ENCODE data around the gene OR2Z1.
"Not testable (repeated sequence)": the region's sequence is repeated elsewhere in the genome, so short reads cannot be mapped to it uniquely, and the experiment has no call there.

The OR2Z1 gene

DNA sequence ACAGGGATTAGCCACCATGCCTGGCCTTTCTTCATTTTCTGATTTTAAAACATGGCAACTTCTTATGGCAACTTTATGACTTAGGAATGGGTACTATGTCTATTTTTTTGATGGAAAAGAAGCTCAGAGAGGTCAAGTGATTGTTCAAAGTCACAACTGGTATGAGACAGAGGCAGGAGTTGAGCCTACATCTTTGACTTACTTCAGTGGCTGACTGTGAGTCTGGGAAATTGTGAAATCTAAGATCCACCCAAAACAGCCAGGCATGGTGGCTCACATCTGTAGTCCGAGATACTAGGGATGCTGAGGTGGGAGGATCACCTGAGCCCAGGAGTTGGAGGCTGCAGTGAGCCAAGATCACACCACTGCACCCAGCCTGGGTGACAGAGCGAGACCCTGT is 20.5 kb upstream of the OR2Z1 start:
- DNase-seq (ENCODE audit: low read depth in 2 of 3, low spot score in 2 of 3), result no peak

DNA sequence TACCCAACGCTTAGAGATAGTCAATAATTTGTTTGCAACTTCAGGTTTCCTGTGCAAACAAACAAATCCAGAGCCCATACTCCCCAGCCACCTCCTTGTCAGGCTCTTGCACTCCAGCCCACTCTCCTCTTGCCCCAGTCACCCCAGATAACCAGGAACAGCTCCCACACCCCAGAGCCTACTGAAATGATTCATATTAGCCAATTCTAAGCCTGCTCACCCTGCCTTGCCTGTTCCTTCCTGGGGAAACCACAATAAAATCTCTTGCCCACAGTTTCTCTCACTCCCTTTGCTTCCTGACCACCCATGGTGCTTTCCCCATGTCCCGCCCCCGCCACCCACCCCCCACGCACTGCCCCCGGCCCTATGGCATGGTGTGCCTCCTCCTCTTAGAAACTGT is 19.1 kb upstream of the OR2Z1 start:
- DNase-seq (ENCODE audit: low read depth in 2 of 3, low spot score in 2 of 3), result peak in 1 of 3 experiments; percentile 14

DNA sequence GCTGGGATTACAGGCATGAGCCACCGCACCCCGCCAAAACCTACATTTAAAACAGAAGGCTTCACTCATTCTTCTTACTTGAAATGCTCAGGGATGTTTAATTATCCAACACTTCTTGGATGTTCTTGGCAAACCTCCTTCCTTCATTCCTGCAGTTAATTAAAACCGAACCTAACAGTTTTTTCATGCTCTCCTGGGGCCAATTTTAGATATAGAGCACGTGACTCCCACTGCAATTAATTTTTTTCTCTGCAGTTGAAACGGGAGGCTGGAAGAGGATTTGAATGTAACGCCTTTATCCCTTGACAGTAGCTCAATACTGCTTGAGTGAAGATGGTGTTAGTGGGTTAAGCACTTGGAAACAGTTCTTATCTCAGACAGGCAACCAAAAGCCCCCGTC is 18.2 kb upstream of the OR2Z1 start:
- no peak for DNase-seq (ENCODE audit: low read depth in 2 of 3, low spot score in 2 of 3)

DNA sequence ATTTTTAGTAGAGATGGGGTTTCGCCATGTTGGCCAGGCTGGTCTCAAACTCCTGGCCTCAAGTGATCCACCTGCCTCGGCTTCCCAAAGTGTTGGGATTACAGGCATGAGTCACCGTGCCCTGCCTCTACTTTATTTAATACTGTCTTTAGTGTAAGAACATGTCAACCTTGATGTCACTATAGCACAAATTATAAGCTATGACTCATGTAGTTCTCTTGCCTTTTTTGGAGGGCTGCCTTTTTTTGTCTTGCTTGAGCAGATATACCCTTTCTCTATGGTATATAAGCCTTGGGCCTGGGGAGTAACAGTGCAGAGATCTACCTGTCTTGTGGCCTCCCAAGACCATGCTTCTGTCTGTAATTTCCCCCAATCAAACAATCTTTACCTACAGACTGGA is 16.1 kb upstream of the OR2Z1 start:
- DNase-seq (ENCODE audit: low read depth in 2 of 3, low spot score in 2 of 3), result not testable (repeated sequence)

DNA sequence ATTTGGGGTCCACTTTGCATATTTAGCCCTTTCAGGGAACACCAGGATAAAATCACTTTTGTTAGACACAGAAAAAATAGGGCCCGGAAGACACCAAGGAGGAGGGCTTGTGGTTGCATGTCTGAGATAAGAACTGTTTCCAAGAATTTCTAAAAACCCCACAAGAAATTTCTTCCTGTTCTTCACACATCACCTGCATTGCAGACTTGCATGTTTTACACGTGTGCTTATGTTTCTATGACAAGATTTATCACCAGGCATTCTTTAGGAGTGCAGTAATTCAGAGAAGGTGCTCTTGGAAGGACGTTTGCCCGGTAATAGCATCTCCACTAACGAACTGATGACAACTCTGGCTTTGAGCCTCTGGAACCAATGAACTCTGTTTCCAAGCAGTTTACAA is 15.7 kb upstream of the OR2Z1 start:
- DNase-seq (ENCODE audit: low read depth in 2 of 3, low spot score in 2 of 3), result no peak

DNA sequence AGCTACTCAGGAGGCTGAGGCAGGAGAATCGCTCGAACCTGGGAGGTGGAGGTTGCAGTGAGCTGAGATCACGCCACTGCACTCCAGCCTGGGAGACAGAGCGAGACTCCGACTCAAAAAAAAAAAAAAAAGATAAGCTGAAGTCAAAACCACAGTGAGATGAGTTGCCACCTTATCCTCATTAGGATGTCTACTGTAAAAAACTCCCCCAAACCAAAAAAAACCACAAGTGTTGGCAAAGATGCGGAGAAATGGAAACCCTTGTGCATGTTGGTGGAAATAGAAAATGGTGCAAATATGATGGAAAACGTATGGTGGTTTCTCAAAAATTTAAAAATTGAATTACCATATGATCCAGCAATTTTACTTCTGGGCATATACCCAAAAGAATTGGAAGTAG is 11.1 kb upstream of the OR2Z1 start:
- not testable (repeated sequence) for DNase-seq (ENCODE audit: low read depth in 2 of 3, low spot score in 2 of 3)

DNA sequence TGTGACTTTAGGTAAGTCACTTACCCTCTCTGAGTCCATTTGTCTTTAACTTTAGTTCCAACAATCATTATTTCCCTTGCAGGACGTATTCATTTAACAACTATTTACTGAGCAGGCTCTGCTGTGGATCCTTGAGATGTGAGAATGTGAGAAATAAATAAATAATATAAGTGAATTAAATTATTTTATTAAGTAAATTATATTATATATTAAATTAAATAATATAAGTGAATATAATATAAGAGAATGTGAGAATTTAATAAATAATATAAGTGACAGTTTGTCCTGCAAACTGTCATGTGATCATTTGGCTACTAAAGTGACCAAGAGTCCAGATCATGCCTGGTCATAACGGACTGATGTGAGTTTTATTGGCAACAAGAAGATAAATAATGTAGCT is 598 bp downstream of the OR2Z1 start:
- DNase-seq (ENCODE audit: low read depth in 2 of 3, low spot score in 2 of 3), result no peak

DNA sequence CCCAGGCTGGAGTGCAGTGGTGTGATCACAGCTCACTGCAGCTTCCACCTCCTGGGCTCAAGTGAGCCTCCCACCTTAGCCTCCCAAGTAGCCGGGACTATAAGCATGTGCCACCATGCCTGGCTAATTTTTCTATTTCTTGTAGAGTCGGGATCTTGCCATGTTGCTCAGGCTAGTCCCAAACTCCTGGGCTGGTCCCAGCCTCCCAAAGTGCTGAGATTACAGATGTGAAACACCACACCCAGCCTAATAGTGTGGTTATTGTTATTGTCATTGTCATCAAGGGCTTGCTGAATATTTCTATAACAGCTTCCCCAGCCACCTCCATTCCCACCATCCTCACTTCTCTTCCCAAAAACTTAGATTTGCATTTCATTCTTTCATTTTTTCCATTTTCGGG is 2.8 kb downstream of the OR2Z1 start:
- DNase-seq (ENCODE audit: low read depth in 2 of 3, low spot score in 2 of 3), result no peak

DNA sequence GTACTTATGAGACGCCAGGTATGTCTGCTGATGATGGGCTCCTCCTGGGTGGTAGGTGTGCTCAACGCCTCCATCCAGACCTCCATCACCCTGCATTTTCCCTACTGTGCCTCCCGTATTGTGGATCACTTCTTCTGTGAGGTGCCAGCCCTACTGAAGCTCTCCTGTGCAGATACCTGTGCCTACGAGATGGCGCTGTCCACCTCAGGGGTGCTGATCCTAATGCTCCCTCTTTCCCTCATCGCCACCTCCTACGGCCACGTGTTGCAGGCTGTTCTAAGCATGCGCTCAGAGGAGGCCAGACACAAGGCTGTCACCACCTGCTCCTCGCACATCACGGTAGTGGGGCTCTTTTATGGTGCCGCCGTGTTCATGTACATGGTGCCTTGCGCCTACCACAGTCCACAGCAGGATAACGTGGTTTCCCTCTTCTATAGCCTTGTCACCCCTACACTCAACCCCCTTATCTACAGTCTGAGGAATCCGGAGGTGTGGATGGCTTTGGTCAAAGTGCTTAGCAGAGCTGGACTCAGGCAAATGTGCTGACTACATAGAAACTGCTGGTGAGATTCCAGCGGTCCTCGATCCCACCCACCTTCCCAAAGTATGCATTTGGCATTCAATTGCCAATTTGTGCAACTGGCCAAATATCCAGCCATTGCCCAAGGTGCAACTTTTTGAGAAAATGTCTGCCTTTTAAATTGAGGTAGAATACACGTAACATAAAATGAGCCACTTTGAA is 10.2 kb downstream of the OR2Z1 start:
- DNase-seq (ENCODE audit: low read depth in 2 of 3, low spot score in 2 of 3), result no peak

DNA sequence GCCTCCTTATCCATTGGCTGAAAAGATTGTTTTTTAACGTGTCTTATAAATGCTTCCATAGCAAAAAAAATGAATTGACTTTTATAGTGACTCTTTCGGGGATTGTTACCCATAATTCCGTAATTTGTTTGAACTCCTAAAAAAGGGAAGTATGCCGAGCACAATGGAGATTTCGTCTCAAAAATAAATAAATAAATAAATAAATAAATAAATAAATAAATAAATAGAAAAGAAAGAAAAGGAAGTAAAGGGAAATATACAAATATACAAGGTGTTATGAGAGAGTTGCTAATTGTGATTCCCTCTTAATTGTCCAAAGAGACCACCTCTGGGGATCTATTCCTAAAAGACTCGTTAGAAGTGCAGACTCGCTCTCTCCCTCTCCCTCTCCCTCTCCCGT is 16.9 kb downstream of the OR2Z1 start:
- no peak for DNase-seq (ENCODE audit: low read depth in 2 of 3, low spot score in 2 of 3)

DNA sequence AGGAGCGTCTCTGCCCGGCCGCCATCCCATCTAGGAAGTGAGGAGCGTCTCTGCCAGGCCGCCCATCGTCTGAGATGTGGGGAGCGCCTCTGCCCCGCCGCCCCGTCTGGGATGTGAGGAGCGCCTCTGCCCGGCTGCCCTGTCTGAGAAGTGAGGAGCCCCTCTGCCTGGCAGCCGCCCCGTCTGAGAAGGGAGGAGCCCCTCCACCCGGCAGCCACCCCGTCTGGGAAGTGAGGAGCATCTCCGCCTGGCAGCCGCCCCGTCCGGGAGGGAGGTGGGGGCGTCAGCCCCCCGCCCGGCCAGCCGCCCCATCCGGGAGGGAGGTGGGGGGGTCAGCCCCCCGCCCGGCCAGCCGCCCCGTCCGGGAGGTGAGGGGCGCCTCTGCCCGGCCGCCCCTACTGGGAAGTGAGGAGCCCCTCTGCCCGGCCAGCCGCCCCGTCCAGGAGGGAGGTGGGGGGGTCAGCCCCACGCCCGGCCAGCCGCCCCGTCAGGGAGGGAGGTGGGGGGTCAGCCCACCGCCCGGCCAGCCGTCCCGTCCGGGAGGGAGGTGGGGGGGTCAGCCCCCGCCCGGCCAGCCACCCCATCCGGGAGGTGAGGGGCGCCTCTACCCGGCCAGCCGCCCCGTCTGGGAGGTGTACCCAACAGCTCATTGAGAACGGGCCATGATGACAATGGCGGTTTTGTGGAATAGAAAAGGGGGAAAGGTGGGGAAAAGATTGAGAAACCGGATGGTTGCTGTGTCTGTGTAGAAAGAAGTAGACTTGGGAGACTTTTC is 18.0 kb downstream of the OR2Z1 start:
- not testable (repeated sequence) for DNase-seq (ENCODE audit: low read depth in 2 of 3, low spot score in 2 of 3)

DNA sequence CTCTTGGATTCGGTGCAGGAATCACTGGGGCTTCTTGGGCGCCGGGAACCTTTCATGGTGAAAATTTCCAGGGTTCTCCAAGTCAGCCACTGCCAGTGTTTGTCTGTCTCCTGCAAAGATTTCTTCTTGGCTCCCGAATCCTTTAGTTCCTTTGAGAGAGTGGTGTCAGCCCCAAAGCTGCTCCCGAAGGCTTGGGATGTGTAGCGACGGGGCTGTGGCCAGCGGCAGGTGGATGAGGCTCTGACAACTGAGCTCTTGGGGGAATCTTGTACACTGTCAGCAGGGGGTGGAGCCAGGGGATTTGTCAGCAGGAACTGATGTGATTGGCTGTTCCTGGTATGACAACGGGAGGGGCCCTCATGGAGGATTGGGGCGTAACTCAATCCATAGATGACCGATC is 45.8 kb downstream of the OR2Z1 start:
- DNase-seq (ENCODE audit: low read depth in 2 of 3, low spot score in 2 of 3), result not testable (repeated sequence)

DNA sequence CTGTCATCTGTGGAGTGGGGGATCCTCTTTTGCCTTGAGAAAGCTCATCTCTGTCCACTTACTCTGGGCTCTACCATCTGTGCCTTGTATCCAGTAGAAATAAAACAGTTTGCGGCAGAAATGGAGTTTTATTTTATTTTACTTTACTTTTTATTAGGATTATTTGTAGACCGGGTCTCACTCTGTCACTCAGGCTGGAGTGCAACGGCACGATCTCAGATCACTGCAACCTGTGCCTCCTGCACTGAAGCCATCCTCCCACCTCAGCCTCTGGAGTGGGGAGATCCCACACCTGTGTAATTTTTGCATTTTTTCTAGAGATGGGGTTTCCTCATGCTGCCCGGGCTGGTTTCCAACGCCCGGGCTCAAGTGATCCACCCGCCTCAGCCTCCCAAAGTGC is 47.8 kb downstream of the OR2Z1 start:
- not testable (repeated sequence) for DNase-seq (ENCODE audit: low read depth in 2 of 3, low spot score in 2 of 3)

DNA sequence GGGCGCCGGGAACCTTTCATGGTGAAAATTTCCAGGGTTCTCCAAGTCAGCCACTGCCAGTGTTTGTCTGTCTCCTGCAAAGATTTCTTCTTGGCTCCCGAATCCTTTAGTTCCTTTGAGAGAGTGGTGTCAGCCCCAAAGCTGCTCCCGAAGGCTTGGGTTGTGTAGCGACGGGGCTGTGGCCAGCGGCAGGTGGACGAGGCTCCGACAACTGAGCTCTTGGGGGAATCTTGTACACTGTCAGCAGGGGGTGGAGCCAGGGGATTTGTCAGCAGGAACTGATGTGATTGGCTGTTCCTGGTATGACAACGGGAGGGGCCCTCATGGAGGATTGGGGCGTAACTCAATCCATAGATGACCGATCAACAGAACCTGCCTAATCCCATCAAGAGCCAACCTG is 52.2 kb downstream of the OR2Z1 start:
- DNase-seq (ENCODE audit: low read depth in 2 of 3, low spot score in 2 of 3), result not testable (repeated sequence)
